ENCODE measurements around the gene MACROD2.

- TF ChIP-seq CTCF (IDR thresholded peaks at IDR 0.05), result no peak
- TF ChIP-seq ZFX (IDR thresholded peaks at IDR 0.05; ENCODE audit: borderline replicate concordance), result no peak
Measured at GRCh38 chr20:15658295-15658694, 1663.0 kb downstream of the MACROD2 start.
